Measurements from ENCODE around the gene SH3YL1.
"Not testable (repeated sequence)": the region's sequence is repeated elsewhere in the genome, so short reads cannot be mapped to it uniquely, and the experiment has no call there.

Gene SH3YL1

DNA sequence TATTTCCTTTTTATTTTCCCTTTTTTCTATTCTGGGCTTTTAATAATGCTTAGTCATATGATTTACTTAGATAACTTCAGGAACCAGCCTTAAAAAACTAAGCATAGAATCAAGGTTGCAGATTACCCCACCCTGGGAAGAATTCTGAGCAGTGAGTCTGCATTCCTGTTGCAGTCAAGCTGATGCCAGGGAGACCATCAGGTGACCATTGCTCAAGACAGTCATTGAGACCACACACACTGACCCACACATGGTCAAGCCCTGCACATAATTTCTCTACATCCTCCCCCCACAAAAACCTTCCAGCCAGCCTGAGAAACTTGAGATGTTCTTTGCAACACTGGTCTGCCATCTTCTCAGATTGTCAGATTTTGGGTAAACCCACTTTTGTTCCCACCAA, 83.9 kb downstream of the SH3YL1 start:
- DNase-seq (ENCODE audit: low spot score): no peak

- DNase-seq (ENCODE audit: low spot score): no peak
These were observed 86.1 kb downstream of the SH3YL1 start for GRCh38 chr2:177733-178132.

GRCh38 chr2:176917-177316, 86.9 kb downstream of the SH3YL1 start:
- no peak for DNase-seq (ENCODE audit: low spot score)

DNA sequence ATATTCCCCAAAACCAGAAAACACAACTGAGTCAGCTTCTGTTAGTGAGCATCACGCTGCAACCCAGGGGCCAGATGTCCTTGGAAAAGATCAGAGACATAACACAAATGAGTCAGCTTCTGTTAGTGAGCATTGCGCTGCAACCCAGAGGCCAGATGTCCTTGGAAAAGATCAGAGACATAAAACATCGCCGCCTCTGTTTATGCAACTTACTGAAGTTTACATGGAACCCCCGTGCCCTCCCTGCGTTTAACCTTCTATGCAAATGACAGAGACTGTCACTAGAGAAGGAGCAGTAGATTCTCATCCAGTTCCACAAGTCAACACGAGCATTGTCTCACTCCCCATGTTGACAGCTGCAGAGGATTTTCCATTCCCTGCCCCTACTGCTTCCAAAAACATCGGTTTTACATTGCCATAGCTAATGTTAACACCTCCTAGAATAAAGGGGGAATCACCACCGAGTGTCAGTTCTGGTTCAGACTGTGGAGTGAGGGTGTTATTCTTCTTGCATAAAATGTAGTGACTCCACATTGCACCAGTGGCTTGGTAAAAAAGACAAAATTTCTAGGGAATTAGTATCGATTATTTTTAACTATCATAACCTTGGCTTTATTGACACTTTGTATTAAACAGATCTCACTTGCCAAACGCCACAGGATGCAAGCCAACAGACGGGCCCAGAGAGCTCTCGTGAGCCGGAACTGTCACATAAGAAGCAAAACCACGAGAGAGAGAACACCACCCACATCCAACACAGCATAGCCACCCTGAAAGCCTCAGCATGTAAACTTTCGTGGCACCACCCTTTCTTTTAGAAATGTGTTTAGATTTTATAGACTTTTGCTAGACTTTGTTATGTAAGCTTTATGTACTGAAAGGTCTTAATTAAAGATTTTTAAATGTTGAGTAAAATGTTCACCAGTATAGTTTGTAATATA, 87.7 kb downstream of the SH3YL1 start:
- DNase-seq (ENCODE audit: low spot score): peak; percentile 70

DNA sequence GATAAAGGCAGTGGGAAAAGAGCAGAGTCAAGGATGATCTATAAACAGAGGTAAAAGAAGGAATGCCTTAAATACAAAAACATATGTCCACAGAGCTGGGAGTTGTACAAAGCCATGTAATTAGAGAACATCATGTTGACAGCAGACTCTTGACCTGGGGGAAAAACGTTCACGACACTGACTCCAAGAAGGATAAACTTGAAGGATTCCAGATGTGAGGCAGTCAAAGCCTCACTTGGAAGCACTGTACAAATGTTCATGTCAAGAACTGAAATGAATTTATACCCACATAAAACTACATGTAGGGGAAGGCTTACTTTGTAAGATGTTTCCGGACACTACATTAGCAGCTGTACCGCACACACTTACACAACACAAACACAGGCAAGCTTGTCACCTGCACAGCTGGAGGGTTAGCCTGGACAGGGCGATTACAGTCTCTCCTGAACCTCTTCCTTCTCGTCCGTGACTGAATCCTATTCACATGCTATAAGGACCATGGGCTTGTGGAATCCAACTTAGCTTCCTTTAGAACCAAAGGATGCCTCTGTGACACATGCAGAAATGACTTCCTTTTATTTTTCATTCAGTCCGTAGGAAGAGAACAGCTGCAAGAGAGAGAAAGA, 88.6 kb downstream of the SH3YL1 start:
- no peak for DNase-seq (ENCODE audit: low spot score)

GRCh38 chr2:172120-172519, 91.7 kb downstream of the SH3YL1 start:
- not testable (repeated sequence) for DNase-seq (ENCODE audit: low spot score)

DNA sequence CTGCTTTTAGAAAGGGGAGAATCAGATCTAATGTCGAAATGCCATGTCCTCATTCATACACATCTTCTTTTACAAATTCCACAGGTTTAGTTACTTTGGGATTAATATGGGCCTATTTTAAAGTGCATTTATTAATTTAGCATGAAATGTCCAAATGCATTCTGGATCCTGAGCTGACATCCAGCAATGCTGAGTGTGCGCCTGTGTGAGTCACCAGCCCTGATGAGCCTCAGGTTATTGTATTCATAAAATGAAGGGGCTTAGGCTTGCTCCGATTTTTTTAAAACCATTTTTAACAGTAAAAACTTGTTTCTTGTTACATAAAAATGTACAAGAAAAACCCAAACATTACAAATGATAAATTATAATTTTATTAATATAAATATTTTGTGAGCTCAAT, 94.1 kb downstream of the SH3YL1 start:
- no peak for DNase-seq (ENCODE audit: low spot score)

Measured in CD4-positive, alpha-beta T cell treated with Interleukin-6 at 100 ng/mL for 8 hours (primary cell).